HEK293 (cell line): ENCODE measurements around the gene TRMT1L.
A peak's percentile ranks its signal among the peaks of the same experiment; 100 is the strongest.

Source experiments
- CTCF ChIA-PET: fragments of 350-600 bp; formaldehyde crosslinking; extraction: SDS; loops from one replicate; lab custom pipeline; 2021; ENCODE audit warnings: antibody characterized with exemption; lab: Yijun Ruan, JAX
- POLR2A ChIA-PET: fragments of 300-600 bp; formaldehyde crosslinking; extraction: SDS; loops from one replicate; lab custom pipeline; 2020; ENCODE audit warnings: antibody characterized with exemption, inconsistent platforms; lab: Yijun Ruan, JAX
- H3K27ac ChIP-seq: fragments of 200-500 bp; sonication (Bioruptor generic); 2 replicates; pipeline ENCODE4 v1.5.1; 2014; ENCODE audit warnings: low read depth, low read length, control low read depth, inconsistent platforms; ENCODE audit errors: extremely low read depth
- H3K36me3 ChIP-seq, 2 experiments: fragments of 200-500 bp in 1 of 2; sonication (Bioruptor generic) in 1 of 2; 1 replicate in 1 of 2; 2 replicates in 1 of 2; pipeline ENCODE4 v1.5.1; 2014 to 2017; ENCODE audit warnings: inconsistent platforms in 2 of 2, low read length in 2 of 2; ENCODE audit not compliant: control insufficient read depth in 2 of 2, insufficient read depth in 1 of 2
- H3K4me1 ChIP-seq: fragments of 200-500 bp; sonication (Bioruptor generic); 2 replicates; pipeline ENCODE4 v1.5.1; 2014; ENCODE audit warnings: mild to moderate bottlenecking, low read length, inconsistent platforms; ENCODE audit not compliant: control insufficient read depth, insufficient read depth
- H3K4me3 ChIP-seq: 2 replicates; pipeline ENCODE4 v1.5.1; 2011; ENCODE audit warnings: low read depth, mild to moderate bottlenecking, control low read depth, low read length, moderate library complexity
- H3K9me3 ChIP-seq: fragments of 200-500 bp; sonication (Bioruptor generic); 2 replicates; pipeline ENCODE4 v1.5.1; 2014; ENCODE audit warnings: low read depth, low read length, inconsistent platforms; ENCODE audit not compliant: control insufficient read depth, insufficient read depth
- CTCF ChIP-seq: fragments of 450-650 bp; formaldehyde crosslinking; IDR thresholded peaks from 2 replicates; pipeline ENCODE4 v1.5.1; 2016; ENCODE audit warnings: missing biosample characterization, missing genetic modification characterization
- GLIS1 ChIP-seq: fragments of 450-650 bp; formaldehyde crosslinking; IDR thresholded peaks from 2 replicates; pipeline ENCODE4 v1.5.1; 2016; ENCODE audit warnings: missing biosample characterization, missing genetic modification characterization
- SCRT1 ChIP-seq: fragments of 450-650 bp; formaldehyde crosslinking; IDR thresholded peaks from 2 replicates; pipeline ENCODE4 v1.5.1; 2016; ENCODE audit warnings: missing biosample characterization, missing genetic modification characterization, borderline replicate concordance
- SCRT2 ChIP-seq: fragments of 450-650 bp; formaldehyde crosslinking; IDR thresholded peaks from 2 replicates; pipeline ENCODE4 v1.5.1; 2016; ENCODE audit warnings: missing biosample characterization, missing genetic modification characterization
- SETDB1 ChIP-seq: IDR thresholded peaks from one replicate; pipeline ENCODE4 v1.6.1; 2017; ENCODE audit warnings: mild to moderate bottlenecking, low read length, moderate library complexity, mixed read lengths; ENCODE audit not compliant: insufficient read length
- SP7 ChIP-seq: fragments of 450-650 bp; formaldehyde crosslinking; IDR thresholded peaks from 2 replicates; pipeline ENCODE4 v1.5.1; 2016; ENCODE audit warnings: missing biosample characterization, missing genetic modification characterization
- TRIM28 ChIP-seq: IDR thresholded peaks from 2 replicates; pipeline ENCODE4 v1.6.1; 2011; ENCODE audit warnings: low read length, control low read depth, borderline replicate concordance
- ZBTB20 ChIP-seq: fragments of 450-650 bp; formaldehyde crosslinking; IDR thresholded peaks from 2 replicates; pipeline ENCODE4 v1.5.1; 2016; ENCODE audit warnings: missing biosample characterization, missing genetic modification characterization
- ZBTB48 ChIP-seq: fragments of 450-650 bp; formaldehyde crosslinking; IDR thresholded peaks from 2 replicates; pipeline ENCODE4 v1.5.1; 2016; ENCODE audit warnings: missing biosample characterization, missing genetic modification characterization
- ZFP69B ChIP-seq: fragments of 450-650 bp; formaldehyde crosslinking; IDR thresholded peaks from 2 replicates; pipeline ENCODE4 v1.5.1; 2016; ENCODE audit warnings: missing biosample characterization, missing genetic modification characterization
- ZNF133 ChIP-seq: fragments of 450-650 bp; formaldehyde crosslinking; IDR thresholded peaks from 2 replicates; pipeline ENCODE4 v1.5.1; 2016; ENCODE audit warnings: missing biosample characterization, missing genetic modification characterization
- ZNF157 ChIP-seq: fragments of 450-650 bp; formaldehyde crosslinking; IDR thresholded peaks from 2 replicates; pipeline ENCODE4 v1.5.1; 2016; ENCODE audit warnings: missing biosample characterization, missing genetic modification characterization
- ZNF169 ChIP-seq: fragments of 450-650 bp; formaldehyde crosslinking; IDR thresholded peaks from 2 replicates; pipeline ENCODE4 v1.5.1; 2016; ENCODE audit warnings: missing biosample characterization, missing genetic modification characterization
- ZNF2 ChIP-seq: fragments of 450-650 bp; formaldehyde crosslinking; IDR thresholded peaks from 2 replicates; pipeline ENCODE4 v1.5.1; 2016; ENCODE audit warnings: missing biosample characterization, missing genetic modification characterization
- ZNF23 ChIP-seq: fragments of 450-650 bp; formaldehyde crosslinking; IDR thresholded peaks from 2 replicates; pipeline ENCODE4 v1.5.1; 2016; ENCODE audit warnings: missing biosample characterization, missing genetic modification characterization, borderline replicate concordance
- ZNF24 ChIP-seq: fragments of 450-650 bp; formaldehyde crosslinking; IDR thresholded peaks from 2 replicates; pipeline ENCODE4 v1.5.1; 2016; ENCODE audit warnings: missing biosample characterization, missing genetic modification characterization
- ZNF335 ChIP-seq: fragments of 450-650 bp; formaldehyde crosslinking; conservative IDR thresholded peaks from 2 replicates; pipeline ENCODE4 v1.5.1; 2016; ENCODE audit warnings: missing biosample characterization, missing genetic modification characterization
- ZNF600 ChIP-seq: fragments of 450-650 bp; formaldehyde crosslinking; IDR thresholded peaks from 2 replicates; pipeline ENCODE4 v1.5.1; 2016; ENCODE audit warnings: missing biosample characterization, missing genetic modification characterization
- ZNF654 ChIP-seq: fragments of 450-650 bp; formaldehyde crosslinking; IDR thresholded peaks from 2 replicates; pipeline ENCODE4 v1.5.1; 2016; ENCODE audit warnings: low read depth, missing biosample characterization, missing genetic modification characterization
- ZNF692 ChIP-seq: fragments of 450-650 bp; formaldehyde crosslinking; IDR thresholded peaks from 2 replicates; pipeline ENCODE4 v1.5.1; 2016; ENCODE audit warnings: missing biosample characterization, missing genetic modification characterization
- ZNF792 ChIP-seq: fragments of 450-650 bp; formaldehyde crosslinking; IDR thresholded peaks from 2 replicates; pipeline ENCODE4 v1.5.1; 2016; ENCODE audit warnings: missing biosample characterization, missing genetic modification characterization
- ZSCAN30 ChIP-seq: fragments of 450-650 bp; IDR thresholded peaks from 2 replicates; pipeline ENCODE4 v1.5.1; 2018; ENCODE audit warnings: missing biosample characterization, mild to moderate bottlenecking, missing genetic modification characterization, moderate library complexity
- ZXDB ChIP-seq: fragments of 450-650 bp; formaldehyde crosslinking; IDR thresholded peaks from 2 replicates; pipeline ENCODE4 v1.5.1; 2016; ENCODE audit warnings: missing biosample characterization, missing genetic modification characterization

The TRMT1L gene

GRCh38 chr1:185193756-185194155 is 37.0 kb upstream of the TRMT1L start:
- H3K9me3 ChIP-seq, result no peaks in the 10 kb centered on the region
- H3K4me1 ChIP-seq, result no peaks in the 10 kb centered on the region
- H3K27ac ChIP-seq, result no peak overlapping the region
- CTCF ChIA-PET, result interaction anchor here (1.5 kb wide), 1 partner anchor 24 kb away, joined by 3 read pairs; no protein-coding TSS in a partner anchor
- no peak overlapping the region for H3K4me3 ChIP-seq
- H3K36me3 ChIP-seq, result no peaks in the 10 kb centered on the region; a peak in 1 of 3 replicates
- POLR2A ChIA-PET, result no interaction called here
- no peak for TF ChIP-seq ZNF157 (tag by site-specific recombination)
- no peak for TF ChIP-seq SETDB1
- no peak for TF ChIP-seq ZNF23 (tag by site-specific recombination)
- TF ChIP-seq GLIS1 (tag by site-specific recombination), result no peak
- TF ChIP-seq ZNF169 (tag by site-specific recombination), result no peak

- Histone ChIP-seq H3K27ac (no peak overlapping the region), H3K9me3 (no peaks in the 10 kb centered on the region), H3K4me1 (no peaks in the 10 kb centered on the region), H3K36me3 (peaks cover 0 to 10% of the 10 kb centered on the region in 2 experiments; a peak in 2 of 3 replicates), H3K4me3 (no peak overlapping the region)
- ChIA-PET CTCF (interaction anchor here (0.6 to 2.8 kb wide), 59 partner anchors 9 to 1681 kb away, joined by 3 to 64 read pairs (median 5); partner anchors contain the start of genes NIBAN1, RNF2, SWT1 and TRMT1L), POLR2A (interaction anchor here (1.0 to 1.1 kb wide), 2 partner anchors 13 to 364 kb away, joined by 3 to 4 read pairs; partner anchors contain the start of gene SWT1)
- TF ChIP-seq ZNF600 (tag by site-specific recombination) (no peak), ZNF792 (tag by site-specific recombination) (no peak), ZNF692 (peak; percentile 97), CTCF (peak; percentile 92), ZBTB48 (peak; percentile 73; the same call in 1 of the 2 replicates), ZNF654 (tag by site-specific recombination) (peak; percentile 68), SCRT1 (peak; percentile 67; the same call in 1 of the 2 replicates), ZNF24 (no peak), ZXDB (0 out of 2 replicates have a peak, but pooled peaks have one; percentile 22), SCRT2 (tag by site-specific recombination) (peak; percentile 87), ZNF335 (peak; percentile 78), SP7 (tag by site-specific recombination) (0 out of 2 replicates have a peak, but pooled peaks have one; percentile 22), ZBTB20 (tag by site-specific recombination) (peak; percentile 75), ZNF2 (tag by site-specific recombination) (peak; percentile 95), ZFP69B (tag by site-specific recombination) (peak; percentile 94), ZSCAN30 (tag by site-specific recombination) (peak; percentile 45), ZNF133 (tag by site-specific recombination) (no peak), TRIM28 (peak; percentile 77; the same call in 1 of the 2 replicates)
These were observed 13.6 kb upstream of the TRMT1L start for GRCh38 chr1:185170291-185170848.
